ENCODE measurements around the gene C1orf185. TPM values are rescaled to one million over a fixed set of nuclear protein-coding genes. Genes with fewer than 3 reads are reported as not detected.
"Not testable (repeated sequence)": the region's sequence is repeated elsewhere in the genome, so short reads cannot be mapped to it uniquely, and the experiment has no call there.

The C1orf185 gene
- total RNA-seq, 4 donors from 2014 or later, result not detected

GRCh38 chr1:51165540-51165939 lies 63.5 kb downstream of the C1orf185 start:
- H3K36me3 ChIP-seq, result no peaks in the 10 kb centered on the region
- H3K27ac ChIP-seq, result no peak overlapping the region
- H3K27me3 ChIP-seq, result no peaks in the 10 kb centered on the region
- no peak for DNase-seq (ENCODE audit: low spot score in 2 of 2)
- no peak for TF ChIP-seq POLR2A (IDR thresholded peaks at IDR 0.05)
- H3K4me1 ChIP-seq, result no peaks in the 10 kb centered on the region
- H3K9me3 ChIP-seq, result no peaks in the 10 kb centered on the region
- H3K4me3 ChIP-seq, result no peak overlapping the region

DNA sequence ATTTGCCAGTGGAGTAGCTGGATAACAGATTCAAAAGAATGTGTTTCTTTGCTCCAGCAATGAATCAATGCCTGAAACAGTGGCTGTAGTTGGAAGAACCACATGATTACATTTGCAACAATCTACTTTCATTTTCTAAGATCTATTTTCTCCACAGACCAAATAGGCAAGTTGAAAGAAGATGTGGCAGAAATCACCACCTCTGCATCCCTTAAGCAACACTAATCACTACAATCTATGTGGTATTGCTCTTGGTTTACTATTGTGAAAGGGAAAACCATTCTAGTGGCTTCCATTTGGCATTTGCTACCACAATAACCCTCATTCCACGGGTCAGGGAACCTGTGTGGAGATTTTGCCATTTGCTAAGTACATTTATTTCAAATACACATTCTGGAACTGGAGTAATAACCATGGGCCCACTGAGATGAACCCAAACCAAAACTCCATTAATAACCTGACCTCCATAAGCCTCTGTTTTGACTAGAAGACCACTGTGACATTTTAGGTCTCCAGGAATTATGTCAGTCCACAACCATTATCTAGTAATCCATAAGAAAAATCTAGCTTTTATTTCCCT lies 66.3 kb downstream of the C1orf185 start:
- WGBS, result 47% methylated on average over 1 of the region's 1 CpG
- TF ChIP-seq, protein P1, sequence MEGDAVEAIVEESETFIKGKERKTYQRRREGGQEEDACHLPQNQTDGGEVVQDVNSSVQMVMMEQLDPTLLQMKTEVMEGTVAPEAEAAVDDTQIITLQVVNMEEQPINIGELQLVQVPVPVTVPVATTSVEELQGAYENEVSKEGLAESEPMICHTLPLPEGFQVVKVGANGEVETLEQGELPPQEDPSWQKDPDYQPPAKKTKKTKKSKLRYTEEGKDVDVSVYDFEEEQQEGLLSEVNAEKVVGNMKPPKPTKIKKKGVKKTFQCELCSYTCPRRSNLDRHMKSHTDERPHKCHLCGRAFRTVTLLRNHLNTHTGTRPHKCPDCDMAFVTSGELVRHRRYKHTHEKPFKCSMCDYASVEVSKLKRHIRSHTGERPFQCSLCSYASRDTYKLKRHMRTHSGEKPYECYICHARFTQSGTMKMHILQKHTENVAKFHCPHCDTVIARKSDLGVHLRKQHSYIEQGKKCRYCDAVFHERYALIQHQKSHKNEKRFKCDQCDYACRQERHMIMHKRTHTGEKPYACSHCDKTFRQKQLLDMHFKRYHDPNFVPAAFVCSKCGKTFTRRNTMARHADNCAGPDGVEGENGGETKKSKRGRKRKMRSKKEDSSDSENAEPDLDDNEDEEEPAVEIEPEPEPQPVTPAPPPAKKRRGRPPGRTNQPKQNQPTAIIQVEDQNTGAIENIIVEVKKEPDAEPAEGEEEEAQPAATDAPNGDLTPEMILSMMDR (IDR thresholded peaks at IDR 0.05), result no peak
- TF ChIP-seq POLR2A (IDR thresholded peaks at IDR 0.05) (no peak), EP300 (IDR thresholded peaks at IDR 0.05) (no peak), POLR2AphosphoS5 (IDR thresholded peaks at IDR 0.05) (no peak)
- H3K27me3 ChIP-seq, result no peaks in the 10 kb centered on the region
- H3K36me3 ChIP-seq, result no peaks in the 10 kb centered on the region
- no peaks in the 10 kb centered on the region for H3K9me3 ChIP-seq
- H3K4me1 ChIP-seq, result no peaks in the 10 kb centered on the region
- no peak for DNase-seq (ENCODE audit: low spot score in 2 of 2)
- H3K4me3 ChIP-seq, result no peak overlapping the region
- no peak overlapping the region for H3K27ac ChIP-seq

DNA sequence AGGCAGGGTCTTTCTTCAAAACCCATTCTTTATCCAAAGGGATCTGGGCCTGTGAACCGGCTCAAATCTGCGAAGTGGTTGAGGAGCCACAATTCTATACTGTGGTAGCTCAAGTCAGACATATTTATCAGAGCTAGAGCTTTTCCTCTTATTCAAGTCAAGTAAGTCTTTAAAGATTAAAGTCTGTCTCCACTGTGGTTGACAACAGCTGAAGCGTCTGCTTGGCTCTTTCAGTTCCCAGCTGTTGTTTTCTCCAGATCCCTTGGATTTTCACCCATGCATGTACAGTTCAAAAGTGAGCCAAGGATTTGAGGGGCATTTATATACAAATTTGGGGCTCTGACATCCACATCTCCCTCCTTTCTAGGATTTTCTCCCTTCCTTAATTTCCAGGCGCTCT lies 66.9 kb downstream of the C1orf185 start:
- Histone ChIP-seq H3K27ac (no peak overlapping the region), H3K4me1 (no peaks in the 10 kb centered on the region), H3K27me3 (no peaks in the 10 kb centered on the region), H3K9me3 (no peaks in the 10 kb centered on the region), H3K4me3 (no peak overlapping the region), H3K36me3 (no peaks in the 10 kb centered on the region)
- 85% methylated on average over 4 of the region's 4 CpGs for WGBS
- TF ChIP-seq POLR2AphosphoS5 (IDR thresholded peaks at IDR 0.05) (no peak), POLR2A (IDR thresholded peaks at IDR 0.05) (no peak), EP300 (IDR thresholded peaks at IDR 0.05) (no peak)
- TF ChIP-seq, protein P1 (IDR thresholded peaks at IDR 0.05), result no peak
- DNase-seq (ENCODE audit: low spot score in 2 of 2), result no peak

DNA sequence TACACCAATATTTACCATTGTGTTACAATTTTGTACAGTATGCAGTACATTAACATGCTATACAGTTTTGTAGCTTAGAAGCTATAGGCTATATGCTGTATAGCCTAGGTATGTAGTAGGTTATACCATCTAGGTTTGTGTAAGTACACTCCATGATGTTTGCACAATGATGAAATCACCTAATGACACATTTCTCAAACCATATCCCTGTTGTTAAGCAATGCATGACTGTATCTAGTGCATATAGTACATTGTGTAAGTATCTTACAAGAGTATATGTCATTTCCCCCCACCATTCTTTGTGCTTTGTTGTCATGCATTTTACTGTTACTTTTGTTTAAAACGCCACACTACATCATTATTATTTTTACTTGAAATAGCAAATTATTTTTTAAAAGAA lies 68.3 kb downstream of the C1orf185 start:
- TF ChIP-seq EP300 (IDR thresholded peaks at IDR 0.05) (no peak), POLR2A (IDR thresholded peaks at IDR 0.05) (no peak), POLR2AphosphoS5 (IDR thresholded peaks at IDR 0.05) (no peak)
- TF ChIP-seq, protein P1 (IDR thresholded peaks at IDR 0.05), result no peak
- H3K4me3 ChIP-seq, result no peak overlapping the region
- 90% methylated on average over 1 of the region's 1 CpG for WGBS
- H3K9me3 ChIP-seq, result no peaks in the 10 kb centered on the region
- H3K27ac ChIP-seq, result no peak overlapping the region
- H3K36me3 ChIP-seq, result no peaks in the 10 kb centered on the region
- no peak for DNase-seq (ENCODE audit: low spot score in 2 of 2)
- no peaks in the 10 kb centered on the region for H3K4me1 ChIP-seq
- H3K27me3 ChIP-seq, result no peaks in the 10 kb centered on the region

DNA sequence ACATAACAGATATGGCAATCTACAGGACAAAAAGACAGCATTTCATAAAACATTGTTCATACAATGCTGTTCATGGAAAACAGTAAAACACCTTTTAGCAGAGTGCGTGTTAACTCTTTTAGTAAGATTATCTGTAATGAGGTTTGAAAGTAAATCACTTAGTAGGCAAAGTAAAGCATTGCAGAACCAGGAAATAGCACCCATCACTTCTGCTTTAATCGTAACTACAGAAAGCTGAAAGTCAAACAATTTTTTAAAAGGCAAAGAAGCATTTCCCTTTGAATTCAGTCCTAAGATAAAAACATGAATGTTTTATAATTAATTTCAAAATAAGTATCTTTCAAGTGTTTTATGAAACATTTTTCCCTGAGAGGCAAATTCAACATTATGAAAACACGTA lies 70.8 kb downstream of the C1orf185 start:
- no peaks in the 10 kb centered on the region for H3K27me3 ChIP-seq
- 71% methylated on average over 3 of the region's 3 CpGs for WGBS
- H3K36me3 ChIP-seq, result no peaks in the 10 kb centered on the region
- H3K4me3 ChIP-seq, result no peak overlapping the region
- no peak overlapping the region for H3K27ac ChIP-seq
- no peak for DNase-seq (ENCODE audit: low spot score in 2 of 2)
- TF ChIP-seq POLR2A (IDR thresholded peaks at IDR 0.05) (no peak), EP300 (IDR thresholded peaks at IDR 0.05) (no peak), POLR2AphosphoS5 (IDR thresholded peaks at IDR 0.05) (no peak)
- TF ChIP-seq, protein P1 (IDR thresholded peaks at IDR 0.05), result no peak
- H3K9me3 ChIP-seq, result no peaks in the 10 kb centered on the region
- H3K4me1 ChIP-seq, result no peaks in the 10 kb centered on the region

DNA sequence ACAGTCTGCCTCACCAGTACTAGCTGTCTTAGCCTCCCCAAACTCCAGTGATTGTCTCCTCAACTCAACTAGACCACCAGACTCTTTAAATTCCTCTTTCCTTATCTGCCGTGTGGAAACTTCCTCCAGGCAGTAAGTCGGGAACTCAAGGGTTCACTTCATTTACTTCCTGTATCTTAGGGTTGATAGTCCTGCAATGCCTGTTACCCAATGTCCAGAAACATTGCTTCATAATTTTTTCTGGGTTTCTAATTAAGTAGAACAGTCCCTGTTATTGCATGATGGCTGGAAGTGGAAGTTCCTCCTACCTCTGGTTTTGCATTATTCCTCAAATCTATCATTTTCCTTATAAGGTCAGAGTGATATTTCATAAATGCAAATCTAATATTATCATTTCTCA lies 73.2 kb downstream of the C1orf185 start:
- Histone ChIP-seq H3K36me3 (no peaks in the 10 kb centered on the region), H3K9me3 (no peaks in the 10 kb centered on the region), H3K27ac (no peak overlapping the region), H3K4me1 (no peaks in the 10 kb centered on the region), H3K4me3 (no peak overlapping the region), H3K27me3 (no peaks in the 10 kb centered on the region)
- DNase-seq (ENCODE audit: low spot score in 2 of 2), result no peak
- WGBS, result 39% methylated on average over 2 of the region's 2 CpGs
- no peak for TF ChIP-seq EP300 (IDR thresholded peaks at IDR 0.05)
- TF ChIP-seq POLR2A (IDR thresholded peaks at IDR 0.05), result no peak
- TF ChIP-seq, protein P1 (IDR thresholded peaks at IDR 0.05), result no peak
- TF ChIP-seq POLR2AphosphoS5 (IDR thresholded peaks at IDR 0.05), result no peak

- not testable (repeated sequence) for H3K36me3 ChIP-seq; H3K4me1 ChIP-seq; DNase-seq (ENCODE audit: low spot score in 2 of 2); H3K27ac ChIP-seq; H3K9me3 ChIP-seq; H3K27me3 ChIP-seq; H3K4me3 ChIP-seq
- WGBS, result 93% methylated on average over 6 of the region's 6 CpGs
Measured at GRCh38 chr1:51177988-51178387, 76.0 kb downstream of the C1orf185 start.
